ENCODE results near the gene LYRM4. TPM values are rescaled to one million over a fixed set of nuclear protein-coding genes. Genes with fewer than 3 reads are reported as not detected.

The LYRM4 gene
- polyA plus RNA-seq, 2 of the 4 experiments (the other 2 are of a cell fraction), result 25.6 to 43.3 TPM

GRCh38 chr6:5285526-5285925, 24.8 kb upstream of the LYRM4 start:
- ChIA-PET POLR2A (no interaction called here), CTCF (no interaction called here)
- Histone ChIP-seq H3K4me2 (no peak overlapping the region), H3K27ac (no peak overlapping the region), H3K9me3 (no peaks in the 10 kb centered on the region), H3K4me3 (no peak overlapping the region), H3K4me1 (peaks cover 8% of the 10 kb centered on the region; the same call in 1 of the 3 replicates)
- TF ChIP-seq PBX3 (IDR thresholded peaks at IDR 0.05) (no peak), POLR2A (IDR thresholded peaks at IDR 0.05; ENCODE audit: low read length) (no peak), ZSCAN20 (CRISPR knock-in tag; IDR thresholded peaks at IDR 0.05) (no peak), CBX2 (IDR thresholded peaks at IDR 0.05; ENCODE audit: borderline replicate concordance, low read depth) (no peak), ATOH8 (CRISPR knock-in tag; IDR thresholded peaks at IDR 0.05; ENCODE audit: low read depth) (no peak), POLR2AphosphoS2 (conservative IDR thresholded peaks at IDR 0.05; ENCODE audit: low read length) (no peak), MAFK (IDR thresholded peaks at IDR 0.05; ENCODE audit: partially characterized antibody) (no peak), KDM1A (IDR thresholded peaks at IDR 0.05; ENCODE audit: low read depth) (no peak), NFE2L2 (conservative IDR thresholded peaks at IDR 0.05; ENCODE audit: low read length) (no peak), CHD2 (IDR thresholded peaks at IDR 0.05; ENCODE audit: low read length, partially characterized antibody) (no peak), USF2 (IDR thresholded peaks at IDR 0.05) (no peak), ZC3H11A (IDR thresholded peaks at IDR 0.05) (no peak), GATA3 (IDR thresholded peaks at IDR 0.05; ENCODE audit: borderline replicate concordance) (no peak), NR3C1 (IDR thresholded peaks at IDR 0.05) (no peak), MYC (IDR thresholded peaks at IDR 0.05; ENCODE audit: borderline replicate concordance, low read length) (no peak), FOXS1 (CRISPR knock-in tag; IDR thresholded peaks at IDR 0.05) (no peak), CTCF (IDR thresholded peaks at IDR 0.05) (no peak), HOXB5 (CRISPR knock-in tag; IDR thresholded peaks at IDR 0.05) (no peak)
- FAIRE-seq (no peak), DNase-seq (ENCODE audit: low read depth in 1 of 2, low spot score in 1 of 2) (no peak), ATAC-seq (no peak)
- WGBS (ENCODE audit: missing lambda C conversion rate), result 97% methylated on average over 5 of the region's 5 CpGs

DNA sequence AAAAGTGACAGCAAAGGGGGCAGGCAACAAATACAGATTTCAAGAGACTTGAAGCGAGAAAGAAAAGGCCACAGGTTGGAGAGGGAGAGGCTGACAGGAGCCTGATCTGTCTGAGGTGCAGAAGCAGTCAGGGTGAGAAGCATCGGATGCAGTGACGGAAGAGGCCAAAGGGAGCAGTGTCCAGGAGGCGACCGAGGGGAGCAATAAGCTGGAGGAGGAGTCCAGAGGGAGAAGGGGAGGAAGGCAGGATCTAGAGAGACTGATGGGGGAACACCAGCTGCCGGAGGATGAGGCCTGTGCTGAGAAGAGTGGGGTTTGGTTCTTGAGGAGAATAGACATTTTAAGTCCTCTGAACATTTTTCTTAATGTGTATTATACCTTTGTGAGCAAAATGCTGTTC, 24.3 kb upstream of the LYRM4 start:
- no peak for ATAC-seq

More for the DNA sequence above, 24.3 kb upstream of the LYRM4 start:
- Histone ChIP-seq H3K4me1 (peaks cover 8% of the 10 kb centered on the region; the same call in 1 of the 3 replicates), H3K9me3 (no peaks in the 10 kb centered on the region), H3K4me3 (no peak overlapping the region), H3K4me2 (no peak overlapping the region), H3K27ac (no peak overlapping the region)
- CTCF ChIA-PET, result interaction anchor here (2.6 kb wide), 1 partner anchor 141 kb away, joined by 7 read pairs; no protein-coding TSS in a partner anchor
- 89% methylated on average over 6 of the region's 6 CpGs for WGBS (ENCODE audit: missing lambda C conversion rate)
- TF ChIP-seq RARB (CRISPR knock-in tag; IDR thresholded peaks at IDR 0.05) (no peak), FOXS1 (CRISPR knock-in tag; IDR thresholded peaks at IDR 0.05) (no peak), ATOH8 (CRISPR knock-in tag; IDR thresholded peaks at IDR 0.05; ENCODE audit: low read depth) (no peak), TP53 (CRISPR knock-in tag; IDR thresholded peaks at IDR 0.05) (no peak), NFE2L2 (conservative IDR thresholded peaks at IDR 0.05; ENCODE audit: low read length) (no peak), MYC (IDR thresholded peaks at IDR 0.05; ENCODE audit: borderline replicate concordance, low read length) (no peak), CTCF (IDR thresholded peaks at IDR 0.05) (no peak), PHF8 (IDR thresholded peaks at IDR 0.05; ENCODE audit: borderline replicate concordance, low read depth) (no peak), BCL3 (IDR thresholded peaks at IDR 0.05) (no peak), EHMT2 (IDR thresholded peaks at IDR 0.05; ENCODE audit: low read depth) (no peak), BHLHE40 (IDR thresholded peaks at IDR 0.05; ENCODE audit: low read depth, low read length) (no peak), NR3C1 (IDR thresholded peaks at IDR 0.05) (no peak), USF2 (IDR thresholded peaks at IDR 0.05) (no peak), KDM5A (IDR thresholded peaks at IDR 0.05) (no peak)
- TF ChIP-seq, protein P1, sequence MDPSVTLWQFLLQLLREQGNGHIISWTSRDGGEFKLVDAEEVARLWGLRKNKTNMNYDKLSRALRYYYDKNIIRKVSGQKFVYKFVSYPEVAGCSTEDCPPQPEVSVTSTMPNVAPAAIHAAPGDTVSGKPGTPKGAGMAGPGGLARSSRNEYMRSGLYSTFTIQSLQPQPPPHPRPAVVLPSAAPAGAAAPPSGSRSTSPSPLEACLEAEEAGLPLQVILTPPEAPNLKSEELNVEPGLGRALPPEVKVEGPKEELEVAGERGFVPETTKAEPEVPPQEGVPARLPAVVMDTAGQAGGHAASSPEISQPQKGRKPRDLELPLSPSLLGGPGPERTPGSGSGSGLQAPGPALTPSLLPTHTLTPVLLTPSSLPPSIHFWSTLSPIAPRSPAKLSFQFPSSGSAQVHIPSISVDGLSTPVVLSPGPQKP (IDR thresholded peaks at IDR 0.05; ENCODE audit: low read depth, low read length), result no peak
- POLR2A ChIA-PET, result no interaction called here
- no peak for DNase-seq (ENCODE audit: low read depth in 1 of 2, low spot score in 1 of 2)
- FAIRE-seq, result no peak

All from A549 (cell line).